HS-5 (cell line): ENCODE data around the gene PPL.

Experiments
- DNase-seq: peaks from one replicate; pipeline ENCODE4 v3.0.0-alpha.2; 2012; ENCODE audit warnings: low read depth

Gene PPL

GRCh38 chr16:4862639-4863038 lies 74.3 kb downstream of the PPL start:
- no peak for DNase-seq

DNA sequence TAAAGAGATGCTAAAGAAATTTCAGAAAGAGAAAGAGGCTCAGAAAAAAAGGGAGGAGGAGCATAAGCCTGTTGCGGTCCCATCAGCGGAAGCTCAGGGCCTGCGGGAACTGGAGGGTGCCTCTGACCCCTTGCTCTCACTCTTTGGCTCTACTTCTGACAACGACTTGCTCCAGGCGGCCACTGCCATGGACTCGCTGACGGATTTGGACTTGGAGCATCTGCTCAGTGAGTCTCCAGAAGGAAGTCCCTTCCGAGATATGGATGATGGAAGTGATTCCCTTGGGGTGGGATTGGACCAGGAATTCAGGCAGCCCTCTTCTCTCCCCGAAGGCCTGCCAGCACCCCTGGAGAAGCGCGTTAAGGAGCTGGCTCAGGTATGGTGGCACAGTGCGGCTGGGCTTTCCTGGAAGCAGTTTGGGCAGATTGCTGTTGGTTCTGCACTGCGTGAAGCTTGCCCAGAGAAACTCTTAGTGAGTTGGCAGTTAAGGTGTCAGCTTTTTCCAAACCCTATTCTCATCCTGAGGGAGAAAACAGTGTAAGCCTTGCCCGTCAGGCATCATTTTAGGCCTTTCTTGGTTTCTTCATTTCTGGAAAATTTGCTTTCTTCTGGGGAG lies 76.1 kb downstream of the PPL start:
- no peak for DNase-seq

GRCh38 chr16:4859900-4860255 lies 77.1 kb downstream of the PPL start:
- DNase-seq = no peak

- DNase-seq = no peak
These were observed 77.6 kb downstream of the PPL start for GRCh38 chr16:4859190-4859899.

DNA sequence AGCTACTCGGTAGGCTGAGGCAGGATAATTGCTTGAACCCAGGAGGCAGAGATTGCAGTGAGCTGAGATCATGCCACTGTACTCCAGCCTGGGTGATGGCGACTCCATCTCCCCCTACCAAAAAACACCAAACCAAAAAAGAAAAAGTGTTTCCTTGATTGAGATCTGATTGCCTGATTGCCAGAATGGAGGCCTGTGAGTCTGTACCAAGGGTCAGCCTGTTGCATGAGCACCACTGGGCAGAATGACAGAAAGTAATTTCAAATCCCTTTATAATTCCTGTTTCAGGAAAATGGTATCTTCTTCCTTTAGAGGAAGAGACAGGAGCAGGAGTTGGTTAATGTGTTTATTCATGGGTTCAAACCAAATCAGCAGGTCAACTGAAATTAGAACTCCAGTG lies 81.1 kb downstream of the PPL start:
- no peak for DNase-seq

DNA sequence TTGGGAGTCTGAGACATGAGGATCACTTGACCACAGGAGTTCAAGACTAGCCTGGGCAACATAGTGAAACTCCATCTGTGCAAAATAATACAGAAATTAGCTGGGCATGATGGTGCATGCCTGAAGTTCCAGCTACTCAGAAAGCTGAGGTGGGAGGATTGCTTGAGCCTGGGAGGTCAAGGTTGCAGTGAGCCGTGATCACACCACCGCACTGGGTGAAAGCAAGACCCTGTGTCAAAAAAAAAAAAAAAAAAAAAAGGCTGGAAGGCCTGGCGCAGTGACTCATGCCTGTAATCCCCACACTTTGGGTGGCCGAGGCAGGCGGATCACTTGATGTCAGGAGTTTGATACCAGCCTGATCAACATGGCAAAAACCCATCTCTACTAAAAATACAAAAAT lies 81.6 kb downstream of the PPL start:
- DNase-seq = no peak

DNA sequence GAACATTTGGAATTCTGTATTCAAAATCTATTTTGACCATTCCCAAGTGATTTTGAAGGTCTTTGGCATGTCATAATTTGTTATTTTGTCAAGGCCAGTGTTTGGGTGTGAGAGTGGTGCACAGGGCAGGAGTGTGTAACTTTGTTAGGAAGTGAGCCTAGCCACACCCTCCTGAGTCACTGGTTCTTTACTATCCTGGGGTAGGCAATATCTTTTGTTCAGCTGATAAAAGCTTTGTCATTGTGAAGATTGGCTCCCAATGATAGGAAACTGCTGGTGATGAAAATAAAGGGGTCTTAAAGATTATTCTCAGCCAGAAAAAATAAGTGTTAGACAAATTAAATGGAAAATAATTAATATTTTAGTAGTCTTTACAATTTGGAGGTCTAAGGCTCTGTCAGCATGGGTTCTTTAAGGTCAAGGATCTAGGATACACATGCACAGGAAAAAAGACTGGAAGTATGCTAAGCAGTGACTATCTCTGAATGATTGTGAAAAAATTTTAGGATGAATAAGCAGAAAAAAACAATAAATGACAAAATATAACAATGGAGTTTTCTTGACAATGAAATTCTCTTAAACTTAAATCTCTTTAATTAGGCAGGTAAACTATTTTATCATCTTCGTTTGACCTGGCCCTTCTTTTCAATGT lies 84.6 kb downstream of the PPL start:
- DNase-seq = no peak

GRCh38 chr16:4850211-4850610 lies 86.7 kb downstream of the PPL start:
- no peak for DNase-seq

- no peak for DNase-seq
These were observed 89.0 kb downstream of the PPL start for GRCh38 chr16:4847774-4848587.

- DNase-seq = peak; percentile 73
These were observed 89.8 kb downstream of the PPL start, which contains the start of the genes GLYR1 and UBN1 for GRCh38 chr16:4846901-4847773. GLYR1 (minus strand) TSS chr16:4847288; CDS start chr16:4847265, 23 bp downstream. UBN1 (plus strand) TSS chr16:4847481; CDS start chr16:4852918, 5,437 bp downstream.

- DNase-seq = no peak
These were observed 90.4 kb downstream of the PPL start for GRCh38 chr16:4846503-4846900.

DNA sequence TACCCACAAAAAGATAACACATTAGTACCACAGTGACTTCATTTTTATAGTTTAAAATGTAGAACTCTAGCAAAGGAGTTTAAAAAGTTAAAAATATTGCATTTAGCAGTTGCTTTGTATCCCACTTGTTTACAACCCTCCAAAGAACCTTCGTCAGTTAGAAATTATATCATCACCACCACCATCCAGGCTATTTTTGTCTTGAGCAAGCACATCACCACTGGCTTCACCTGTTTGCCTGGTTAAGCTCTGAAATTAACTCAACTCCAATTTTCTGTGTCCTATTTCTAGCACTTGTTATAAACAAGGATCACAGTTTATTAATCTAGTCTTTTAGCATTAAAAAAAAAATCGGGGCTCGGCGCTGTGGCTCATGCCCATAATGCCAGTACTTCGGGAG lies 96.0 kb downstream of the PPL start:
- DNase-seq = no peak

DNA sequence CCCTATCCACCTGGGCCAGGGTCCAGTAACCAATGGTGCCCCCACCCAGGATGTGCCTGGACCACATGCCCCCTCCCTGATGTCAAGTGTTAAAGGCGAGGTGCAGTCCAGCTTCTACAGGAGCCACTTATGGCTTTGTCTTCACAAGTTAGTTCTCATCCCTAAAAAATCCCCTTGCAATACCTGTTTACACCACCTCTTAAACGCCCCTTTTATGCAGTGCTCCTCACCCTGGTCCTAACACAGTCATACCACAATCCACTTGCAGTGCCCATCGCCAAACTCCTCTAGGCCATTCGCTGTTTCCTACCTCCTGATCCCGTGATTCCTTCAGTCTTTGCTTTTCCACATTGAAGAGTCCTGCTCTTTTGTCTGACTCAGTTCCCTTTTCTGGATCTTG lies 97.0 kb downstream of the PPL start:
- no peak for DNase-seq

GRCh38 chr16:4837733-4838501 lies 99.0 kb downstream of the PPL start:
- DNase-seq = no peak

GRCh38 chr16:4836727-4837126 lies 100.2 kb downstream of the PPL start:
- no peak for DNase-seq

- no peak for DNase-seq
These were observed 103.4 kb downstream of the PPL start for GRCh38 chr16:4833584-4833983.

- DNase-seq = no peak
These were observed 104.1 kb downstream of the PPL start for GRCh38 chr16:4832698-4833343.
